ENCODE results near the gene INPP5E.

- TF ChIP-seq POLR2AphosphoS5 (IDR thresholded peaks at IDR 0.05; ENCODE audit: low read depth, low read length) (no peak), TAF1 (IDR thresholded peaks at IDR 0.05; ENCODE audit: borderline replicate concordance, insufficient read depth, low read length) (no peak), SIN3A (IDR thresholded peaks at IDR 0.05; ENCODE audit: borderline replicate concordance, insufficient read depth, low read length) (no peak)
These were observed 36.9 kb upstream of the INPP5E start for GRCh38 chr9:136476369-136477150.
